ENCODE measurements around the gene DRD2.

DRD2 gene

GRCh38 chr11:113447621-113448315 lies 27.4 kb downstream of the DRD2 start:
- Histone ChIP-seq H3K4me3 (ENCODE audit: insufficient read depth, low read length, poor library complexity, severe bottlenecking) (no peak overlapping the region), H3K27ac (ENCODE audit: low read depth, low read length) (no peak overlapping the region), H3K9me3 (ENCODE audit: insufficient read depth, low read length) (no peaks in the 10 kb centered on the region), H2AFZ (ENCODE audit: low read depth, low read length, severe bottlenecking) (no peak overlapping the region), H3K36me3 (ENCODE audit: low read length) (no peaks in the 10 kb centered on the region), H3K79me2 (ENCODE audit: insufficient read depth, low read length) (no peaks in the 10 kb centered on the region), H3K9me2 (replicated peaks; ENCODE audit: insufficient read depth, low read length) (no peaks in the 10 kb centered on the region), H3K4me2 (ENCODE audit: low read depth, low read length, poor library complexity, severe bottlenecking) (no peak overlapping the region), H3F3A (ENCODE audit: insufficient read depth) (no peaks in the 10 kb centered on the region), H4K20me1 (ENCODE audit: low read depth, low read length) (no peaks in the 10 kb centered on the region), H3K27me3 (ENCODE audit: low read length) (no peaks in the 10 kb centered on the region), H3K9ac (ENCODE audit: low read length) (no peak overlapping the region)
- TF ChIP-seq EZH2phosphoT487 (conservative IDR thresholded peaks at IDR 0.05; ENCODE audit: low read length) (no peak), CTCF (IDR thresholded peaks at IDR 0.05; ENCODE audit: insufficient read depth, low read length, poor library complexity, severe bottlenecking) (no peak)

GRCh38 chr11:113446938-113447337 lies 28.3 kb downstream of the DRD2 start:
- Histone ChIP-seq H3K36me3 (ENCODE audit: low read length) (no peaks in the 10 kb centered on the region), H3K9me2 (replicated peaks; ENCODE audit: insufficient read depth, low read length) (no peaks in the 10 kb centered on the region), H3K4me2 (ENCODE audit: low read depth, low read length, poor library complexity, severe bottlenecking) (no peak overlapping the region), H3K27me3 (ENCODE audit: low read length) (no peaks in the 10 kb centered on the region), H3K4me3 (ENCODE audit: insufficient read depth, low read length, poor library complexity, severe bottlenecking) (no peak overlapping the region), H3K9me3 (ENCODE audit: insufficient read depth, low read length) (no peaks in the 10 kb centered on the region), H3K27ac (ENCODE audit: low read depth, low read length) (no peak overlapping the region), H3K9ac (ENCODE audit: low read length) (no peak overlapping the region), H4K20me1 (ENCODE audit: low read depth, low read length) (no peaks in the 10 kb centered on the region), H2AFZ (ENCODE audit: low read depth, low read length, severe bottlenecking) (no peak overlapping the region), H3K79me2 (ENCODE audit: insufficient read depth, low read length) (no peaks in the 10 kb centered on the region), H3F3A (ENCODE audit: insufficient read depth) (no peaks in the 10 kb centered on the region)
- TF ChIP-seq CTCF (IDR thresholded peaks at IDR 0.05; ENCODE audit: insufficient read depth, low read length, poor library complexity, severe bottlenecking) = no peak
- TF ChIP-seq EZH2phosphoT487 (conservative IDR thresholded peaks at IDR 0.05; ENCODE audit: low read length) = no peak

- Histone ChIP-seq H3K4me3 (ENCODE audit: insufficient read depth, low read length, poor library complexity, severe bottlenecking) (no peak overlapping the region), H4K20me1 (ENCODE audit: low read depth, low read length) (no peaks in the 10 kb centered on the region), H3K9me2 (replicated peaks; ENCODE audit: insufficient read depth, low read length) (no peaks in the 10 kb centered on the region), H3K79me2 (ENCODE audit: insufficient read depth, low read length) (no peaks in the 10 kb centered on the region), H3K36me3 (ENCODE audit: low read length) (no peaks in the 10 kb centered on the region), H3K27me3 (ENCODE audit: low read length) (no peaks in the 10 kb centered on the region), H3K9me3 (ENCODE audit: insufficient read depth, low read length) (no peaks in the 10 kb centered on the region), H3K4me2 (ENCODE audit: low read depth, low read length, poor library complexity, severe bottlenecking) (no peak overlapping the region), H3K27ac (ENCODE audit: low read depth, low read length) (no peak overlapping the region), H3F3A (ENCODE audit: insufficient read depth) (no peaks in the 10 kb centered on the region), H3K9ac (ENCODE audit: low read length) (no peak overlapping the region), H2AFZ (ENCODE audit: low read depth, low read length, severe bottlenecking) (no peak overlapping the region)
- TF ChIP-seq EZH2phosphoT487 (conservative IDR thresholded peaks at IDR 0.05; ENCODE audit: low read length) (no peak), CTCF (IDR thresholded peaks at IDR 0.05; ENCODE audit: insufficient read depth, low read length, poor library complexity, severe bottlenecking) (no peak)
Observed at GRCh38 chr11:113446112-113446511, 29.1 kb downstream of the DRD2 start.
